ENCODE measurements around the gene CPVL.

CPVL gene

GRCh38 chr7:28976022-28976421 is 170.3 kb downstream of the CPVL start:
- ATAC-seq (ENCODE audit: low read depth) (no peak), DNase-seq (ENCODE audit: low spot score) (no peak)
- Histone ChIP-seq H3K4me1 (ENCODE audit: insufficient read depth, poor library complexity, severe bottlenecking) (no peaks in the 10 kb centered on the region), H3K36me3 (ENCODE audit: low read depth) (no peaks in the 10 kb centered on the region), H3K27ac (ENCODE audit: poor library complexity, severe bottlenecking) (no peak overlapping the region), H3K4me3 (ENCODE audit: severe bottlenecking) (no peak overlapping the region), H3K9me3 (ENCODE audit: severe bottlenecking) (peaks cover 3% of the 10 kb centered on the region), H3K27me3 (ENCODE audit: insufficient read depth, poor library complexity, severe bottlenecking) (peaks cover 4% of the 10 kb centered on the region)
- TF ChIP-seq CTCF (IDR thresholded peaks at IDR 0.05; ENCODE audit: poor library complexity, severe bottlenecking): no peak

GRCh38 chr7:28973591-28973990 is 172.7 kb downstream of the CPVL start:
- no peak for TF ChIP-seq CTCF (IDR thresholded peaks at IDR 0.05; ENCODE audit: poor library complexity, severe bottlenecking)

GRCh38 chr7:28964056-28964455 is 182.3 kb downstream of the CPVL start:
- Histone ChIP-seq H3K27ac (ENCODE audit: poor library complexity, severe bottlenecking) (no peak overlapping the region), H3K4me3 (ENCODE audit: severe bottlenecking) (no peak overlapping the region), H3K4me1 (ENCODE audit: insufficient read depth, poor library complexity, severe bottlenecking) (no peaks in the 10 kb centered on the region), H3K27me3 (ENCODE audit: insufficient read depth, poor library complexity, severe bottlenecking) (no peaks in the 10 kb centered on the region), H3K9me3 (ENCODE audit: severe bottlenecking) (no peaks in the 10 kb centered on the region), H3K36me3 (ENCODE audit: low read depth) (no peaks in the 10 kb centered on the region)
- DNase-seq (ENCODE audit: low spot score): no peak
- ATAC-seq (ENCODE audit: low read depth): no peak
- no peak for TF ChIP-seq CTCF (IDR thresholded peaks at IDR 0.05; ENCODE audit: poor library complexity, severe bottlenecking)

More at GRCh38 chr7:28973591-28973990, 172.7 kb downstream of the CPVL start:
- no peaks in the 10 kb centered on the region for H3K4me1 ChIP-seq (ENCODE audit: insufficient read depth, poor library complexity, severe bottlenecking)
- no peak overlapping the region for H3K27ac ChIP-seq (ENCODE audit: poor library complexity, severe bottlenecking)
- H3K9me3 ChIP-seq (ENCODE audit: severe bottlenecking): peaks cover 3% of the 10 kb centered on the region
- no peaks in the 10 kb centered on the region for H3K36me3 ChIP-seq (ENCODE audit: low read depth)
- no peak for DNase-seq (ENCODE audit: low spot score)
- peaks cover 4% of the 10 kb centered on the region for H3K27me3 ChIP-seq (ENCODE audit: insufficient read depth, poor library complexity, severe bottlenecking)
- H3K4me3 ChIP-seq (ENCODE audit: severe bottlenecking): no peak overlapping the region
- no peak for ATAC-seq (ENCODE audit: low read depth)

- Histone ChIP-seq H3K27me3 (ENCODE audit: insufficient read depth, poor library complexity, severe bottlenecking) (peaks cover 18% of the 10 kb centered on the region), H3K4me3 (ENCODE audit: severe bottlenecking) (no peak overlapping the region), H3K27ac (ENCODE audit: poor library complexity, severe bottlenecking) (no peak overlapping the region), H3K36me3 (ENCODE audit: low read depth) (no peaks in the 10 kb centered on the region), H3K4me1 (ENCODE audit: insufficient read depth, poor library complexity, severe bottlenecking) (no peaks in the 10 kb centered on the region), H3K9me3 (ENCODE audit: severe bottlenecking) (no peaks in the 10 kb centered on the region)
- ATAC-seq (ENCODE audit: low read depth) (no peak), DNase-seq (ENCODE audit: low spot score) (no peak)
- TF ChIP-seq CTCF (IDR thresholded peaks at IDR 0.05; ENCODE audit: poor library complexity, severe bottlenecking): no peak
Observed at GRCh38 chr7:28961972-28962371, 184.4 kb downstream of the CPVL start.

GRCh38 chr7:28960071-28960840 is 186.1 kb downstream of the CPVL start:
- Histone ChIP-seq H3K9me3 (ENCODE audit: severe bottlenecking) (no peaks in the 10 kb centered on the region), H3K36me3 (ENCODE audit: low read depth) (no peaks in the 10 kb centered on the region), H3K4me1 (ENCODE audit: insufficient read depth, poor library complexity, severe bottlenecking) (no peaks in the 10 kb centered on the region), H3K4me3 (ENCODE audit: severe bottlenecking) (no peak overlapping the region), H3K27ac (ENCODE audit: poor library complexity, severe bottlenecking) (no peak overlapping the region), H3K27me3 (ENCODE audit: insufficient read depth, poor library complexity, severe bottlenecking) (peaks cover 32% of the 10 kb centered on the region)
- ATAC-seq (ENCODE audit: low read depth) (no peak), DNase-seq (ENCODE audit: low spot score) (no peak)
- TF ChIP-seq CTCF (IDR thresholded peaks at IDR 0.05; ENCODE audit: poor library complexity, severe bottlenecking): no peak

Data from RWPE2 (cell line).